Mucosa of descending colon (tissue), 3 donors: ENCODE results near the gene OSTF1. TPM values are rescaled to one million over a fixed set of nuclear protein-coding genes. Genes with fewer than 3 reads are reported as not detected.
A peak's percentile ranks its signal among the peaks of the same experiment; 100 is the strongest.

Experiments used
- ATAC-seq: fragments of 200-7000 bp; cut with Tn5 transposase; one replicate; pipeline ENCODE4 v1.9.1; 2020; ENCODE audit warnings: mild to moderate bottlenecking, moderate library complexity
- DNase-seq, 3 donors: peaks; one replicate each; pipeline ENCODE4 v3.0.0-alpha.2; 2020
- H3K36me3 ChIP-seq: fragments of 200-600 bp; one replicate; pipeline ENCODE4 v1.8.0; 2021; ENCODE audit warnings: low read depth, mild to moderate bottlenecking
- H3K4me1 ChIP-seq: fragments of 200-600 bp; one replicate; pipeline ENCODE4 v1.8.0; 2021; ENCODE audit warnings: low read depth, mild to moderate bottlenecking
- H3K4me3 ChIP-seq: fragments of 200-600 bp; one replicate; pipeline ENCODE4 v1.8.0; 2021; ENCODE audit warnings: mild to moderate bottlenecking
- H3K9me3 ChIP-seq: fragments of 200-600 bp; one replicate; pipeline ENCODE4 v1.8.0; 2021; ENCODE audit warnings: mild to moderate bottlenecking
- CTCF ChIP-seq: fragments of 200-600 bp; IDR thresholded peaks from one replicate; pipeline ENCODE4 v1.8.0; 2022; ENCODE audit warnings: antibody characterized with exemption, mild to moderate bottlenecking
- intact Hi-C, 2 donors: fragments of 100-400 bp; cut with DNase I in 1 of 2; cut with micrococcal nuclease in 1 of 2; formaldehyde crosslinking; loops; one replicate each; pipeline versions ENCODE4 v1.11.0 to v1.11.1; 2022; cut with DNase I, micrococcal nuclease
- total RNA-seq, 3 donors: library from RNA; stranded (reverse); fragmentation: NEBNext Ultra II Directional in 2 of 3; extraction: Animal tissue kit (Norgen Biotek cat#: 25700) in 2 of 3; gene quantifications; one replicate each; pipeline versions ENCODE4 v1.2.1 to v1.2.4, GENCODE V29; 2021 to 2023
- donor health status: DM: no; HTN: no; CAD: no; lungs with moderate emphysema.
- donor health status: DM: no; HTN: no; CAD: no.
- donor health status: DM: no; HTN: yes; CAD: no.

Gene OSTF1
- total RNA-seq, 3 donors from 2014 or later: 40.6 to 71.2 (median 63.9) TPM

GRCh38 chr9:75089373-75089766 is 1.1 kb downstream of the OSTF1 start:
- H3K4me1 ChIP-seq: peaks cover 34% of the 10 kb centered on the region
- H3K9me3 ChIP-seq: no peaks in the 10 kb centered on the region
- H3K4me3 ChIP-seq: peak overlapping the region; percentile 85
- intact Hi-C loops: loop anchor here in 1 of 2 donors (10.0 kb wide), 1 partner anchor 65 kb away; the partner anchor contains the start of gene CARNMT1
- ATAC-seq (no peak), DNase-seq (no peak)
- no peak for TF ChIP-seq CTCF
- H3K36me3 ChIP-seq: no peaks in the 10 kb centered on the region

- peaks cover 38% of the 10 kb centered on the region for H3K4me1 ChIP-seq
- no peak overlapping the region for H3K4me3 ChIP-seq
- ATAC-seq (no peak), DNase-seq (no peak)
- H3K36me3 ChIP-seq: no peaks in the 10 kb centered on the region
- intact Hi-C loops: no loop called here
- no peak for TF ChIP-seq CTCF
- H3K9me3 ChIP-seq: no peaks in the 10 kb centered on the region
Measured at GRCh38 chr9:75090579-75090978, 2.3 kb downstream of the OSTF1 start.

GRCh38 chr9:75092766-75093165 is 4.5 kb downstream of the OSTF1 start:
- no peak for TF ChIP-seq CTCF
- H3K4me3 ChIP-seq: no peak overlapping the region
- H3K36me3 ChIP-seq: no peaks in the 10 kb centered on the region
- no peak for ATAC-seq
- intact Hi-C loops: no loop called here
- H3K4me1 ChIP-seq: peaks cover 26% of the 10 kb centered on the region
- DNase-seq: no peak
- H3K9me3 ChIP-seq: no peaks in the 10 kb centered on the region

- H3K4me1 ChIP-seq: peaks cover 9% of the 10 kb centered on the region
- TF ChIP-seq CTCF: no peak
- intact Hi-C loops: no loop called here
- H3K9me3 ChIP-seq: no peaks in the 10 kb centered on the region
- ATAC-seq (no peak), DNase-seq (no peak)
- H3K36me3 ChIP-seq: no peaks in the 10 kb centered on the region
- H3K4me3 ChIP-seq: no peak overlapping the region
Measured at GRCh38 chr9:75096796-75097195, 8.5 kb downstream of the OSTF1 start.

- H3K36me3 ChIP-seq: no peaks in the 10 kb centered on the region
- H3K4me1 ChIP-seq: no peaks in the 10 kb centered on the region
- H3K4me3 ChIP-seq: no peak overlapping the region
- H3K9me3 ChIP-seq: no peaks in the 10 kb centered on the region
- ATAC-seq: peak; percentile 21
- no peak for DNase-seq
- intact Hi-C loops: no loop called here
- no peak for TF ChIP-seq CTCF
Measured at GRCh38 chr9:75101004-75101588, 12.8 kb downstream of the OSTF1 start.
